Measurements from ENCODE around the gene NANP. TPM values are rescaled to one million over a fixed set of nuclear protein-coding genes. Genes with fewer than 3 reads are reported as not detected.
"Not testable (repeated sequence)": the region's sequence is repeated elsewhere in the genome, so short reads cannot be mapped to it uniquely, and the experiment has no call there.

NANP gene
- total RNA-seq, 1 donor from 2014 or later: 3.7 TPM

DNA sequence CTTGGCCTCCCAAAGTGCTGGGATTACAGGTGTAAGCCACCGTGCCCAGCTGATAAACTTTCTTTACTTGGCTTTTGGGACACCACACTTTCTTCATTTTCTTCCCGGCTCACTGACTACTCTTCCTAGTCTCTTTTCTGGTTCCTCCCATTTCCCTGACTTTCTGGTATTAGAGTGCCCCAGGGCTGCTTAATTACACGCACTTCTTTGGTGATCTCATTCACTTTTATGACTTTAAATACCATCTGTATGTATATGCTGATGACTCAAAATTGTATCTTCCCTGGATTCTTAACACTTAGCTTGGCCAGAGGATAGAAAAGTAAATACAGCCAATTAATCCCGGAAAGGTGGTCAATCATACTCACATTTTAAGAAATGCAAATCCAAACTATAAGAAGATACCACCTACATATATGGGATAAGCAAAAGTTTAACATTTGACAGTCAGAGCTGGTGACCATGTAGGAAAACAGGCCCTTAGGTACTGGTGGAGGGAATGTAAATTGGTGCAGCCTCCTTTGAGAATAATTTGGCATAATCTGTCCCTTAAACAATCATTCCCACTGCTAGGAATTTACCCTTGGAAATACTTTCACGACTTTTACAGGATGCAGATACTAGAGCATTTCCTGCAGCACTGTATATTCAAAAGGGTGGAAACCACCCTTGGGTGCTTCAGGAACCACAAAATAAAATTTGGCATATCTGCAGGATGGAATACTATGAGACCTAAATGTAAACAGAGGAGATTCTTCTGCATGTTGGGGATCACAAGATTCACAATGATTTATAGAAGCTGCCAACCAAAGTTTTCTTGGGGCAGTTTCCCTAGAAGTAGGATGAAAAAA lies 9.4 kb upstream of the NANP start:
- H3K4me3 ChIP-seq: no peak overlapping the region
- H3K9me3 ChIP-seq: no peaks in the 10 kb centered on the region
- H3K36me3 ChIP-seq: peaks cover 0 to 17% of the 10 kb centered on the region in 2 donors
- H3K27me3 ChIP-seq: no peaks in the 10 kb centered on the region
- H3K4me1 ChIP-seq: no peaks in the 10 kb centered on the region
- intact Hi-C loops (cut with DNase I): no loop called here
- no peak for TF ChIP-seq POLR2A (IDR thresholded peaks at IDR 0.05)
- no peak for TF ChIP-seq CTCF (IDR thresholded peaks at IDR 0.05)
- TF ChIP-seq POLR2AphosphoS5 (IDR thresholded peaks at IDR 0.05; ENCODE audit: insufficient read depth in 1 of 2, low read depth in 1 of 2): no peak
- H3K27ac ChIP-seq: no peak overlapping the region
- no peak for DNase-seq (ENCODE audit: extremely low spot score in 2 of 2)

DNA sequence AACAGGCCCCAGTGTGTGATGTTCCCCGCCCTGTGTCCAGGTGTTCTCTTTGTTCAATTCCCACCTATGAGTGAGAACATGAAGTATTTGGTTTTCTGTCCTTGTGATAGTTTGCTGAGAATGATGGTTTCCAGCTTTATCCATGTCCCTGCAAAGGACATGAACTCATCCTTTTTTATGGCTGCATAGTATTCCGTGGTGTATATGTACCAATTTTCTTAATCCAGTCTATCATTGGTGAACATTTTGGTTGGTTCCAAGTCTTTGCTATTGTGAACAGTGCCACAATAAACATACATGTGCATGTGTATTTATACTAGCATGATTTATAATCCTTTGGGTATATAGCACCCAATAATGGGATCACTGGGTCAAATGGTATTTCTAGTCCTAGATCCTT lies 6.8 kb upstream of the NANP start:
- intact Hi-C loops (cut with DNase I); H3K9me3 ChIP-seq; H3K27me3 ChIP-seq; H3K4me1 ChIP-seq; DNase-seq (ENCODE audit: extremely low spot score in 2 of 2); H3K27ac ChIP-seq; H3K4me3 ChIP-seq: not testable (repeated sequence)
- peaks cover 0 to 17% of the 10 kb centered on the region in 2 donors for H3K36me3 ChIP-seq

- no peak overlapping the region for H3K4me3 ChIP-seq
- no peaks in the 10 kb centered on the region for H3K27me3 ChIP-seq
- TF ChIP-seq POLR2AphosphoS5 (IDR thresholded peaks at IDR 0.05; ENCODE audit: insufficient read depth in 1 of 2, low read depth in 1 of 2): no peak
- peaks cover 2% of the 10 kb centered on the region for H3K4me1 ChIP-seq
- no peak for DNase-seq (ENCODE audit: extremely low spot score in 2 of 2)
- no peak overlapping the region for H3K27ac ChIP-seq
- H3K9me3 ChIP-seq: no peaks in the 10 kb centered on the region
- intact Hi-C loops (cut with DNase I): no loop called here
- H3K36me3 ChIP-seq: peaks cover 0 to 10% of the 10 kb centered on the region in 2 donors
Observed at GRCh38 chr20:25629816-25630499, 6.1 kb upstream of the NANP start.

GRCh38 chr20:25626779-25627178 lies 3.0 kb upstream of the NANP start:
- H3K9me3 ChIP-seq: no peaks in the 10 kb centered on the region
- H3K27ac ChIP-seq: no peak overlapping the region
- TF ChIP-seq POLR2A (IDR thresholded peaks at IDR 0.05): no peak
- no peak for TF ChIP-seq POLR2AphosphoS5 (IDR thresholded peaks at IDR 0.05; ENCODE audit: insufficient read depth in 1 of 2, low read depth in 1 of 2)
- TF ChIP-seq CTCF (IDR thresholded peaks at IDR 0.05): no peak
- no peaks in the 10 kb centered on the region for H3K27me3 ChIP-seq
- DNase-seq (ENCODE audit: extremely low spot score in 2 of 2): no peak
- H3K4me3 ChIP-seq: no peak overlapping the region
- peaks cover 9% of the 10 kb centered on the region for H3K4me1 ChIP-seq
- no peaks in the 10 kb centered on the region for H3K36me3 ChIP-seq
- intact Hi-C loops (cut with DNase I): no loop called here

DNA sequence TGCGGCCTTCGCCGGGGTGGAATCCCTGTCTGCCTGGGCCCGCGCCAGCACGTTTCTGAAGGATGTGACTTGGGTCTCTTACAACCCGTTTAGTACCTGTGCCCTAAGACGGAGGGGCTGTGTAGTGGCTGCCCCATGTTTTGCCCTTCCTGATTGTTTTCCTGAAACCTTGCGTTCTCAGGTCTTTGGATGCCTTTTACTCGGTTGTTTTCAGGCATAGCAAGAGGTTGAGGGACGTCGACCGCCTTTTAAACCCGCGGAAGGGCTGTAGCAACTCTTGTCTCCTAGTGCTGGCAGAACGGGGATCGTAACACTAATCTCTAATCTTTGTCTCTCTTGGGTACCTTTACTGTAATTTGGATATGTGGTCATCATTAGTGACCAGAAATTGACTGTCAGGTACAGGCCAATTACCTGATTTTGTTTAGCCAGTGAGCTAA lies 706 bp upstream of the NANP start:
- peak overlapping the region; percentile 86 for H3K27ac ChIP-seq
- intact Hi-C loops (cut with DNase I): no loop called here
- no peaks in the 10 kb centered on the region for H3K27me3 ChIP-seq
- H3K4me3 ChIP-seq: peak overlapping the region; percentile 74 to 88
- H3K36me3 ChIP-seq: no peaks in the 10 kb centered on the region
- no peaks in the 10 kb centered on the region for H3K9me3 ChIP-seq
- no peak for DNase-seq (ENCODE audit: extremely low spot score in 2 of 2)
- TF ChIP-seq CTCF (IDR thresholded peaks at IDR 0.05): no peak
- no peak for TF ChIP-seq POLR2A (IDR thresholded peaks at IDR 0.05)
- TF ChIP-seq POLR2AphosphoS5 (IDR thresholded peaks at IDR 0.05; ENCODE audit: insufficient read depth in 1 of 2, low read depth in 1 of 2): no peak
- H3K4me1 ChIP-seq: peaks cover 9% of the 10 kb centered on the region
